ENCODE data around the gene MAML3. TPM values are rescaled to one million over a fixed set of nuclear protein-coding genes. Genes with fewer than 3 reads are reported as not detected.

Gene MAML3
- total RNA-seq, 1 donor from 2014 or later: 24.8 TPM

DNA sequence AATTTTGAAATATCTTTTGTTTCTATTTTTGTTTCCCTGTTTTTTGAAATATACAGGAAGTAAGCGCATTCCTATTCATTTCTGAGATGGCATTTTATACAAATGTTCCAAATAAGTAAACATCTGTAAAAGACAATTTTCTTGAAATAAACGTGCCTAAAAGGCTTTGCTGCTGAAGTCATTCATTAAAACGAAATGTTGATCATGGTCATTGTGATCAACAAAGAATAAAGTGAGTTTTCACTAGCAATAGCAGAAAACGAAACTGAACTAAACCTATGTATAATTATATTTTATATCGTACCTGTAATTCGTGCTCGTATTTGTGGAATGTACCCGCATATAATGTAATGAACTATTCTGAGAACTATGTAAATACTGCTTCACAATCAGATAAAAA lies 267.2 kb downstream of the MAML3 start:
- H3K4me1 Mint-ChIP-seq: peaks cover 27% of the 10 kb centered on the region
- H3K4me3 Mint-ChIP-seq: no peak overlapping the region
- peaks cover 22% of the 10 kb centered on the region for H3K36me3 Mint-ChIP-seq
- TF ChIP-seq, protein P1, sequence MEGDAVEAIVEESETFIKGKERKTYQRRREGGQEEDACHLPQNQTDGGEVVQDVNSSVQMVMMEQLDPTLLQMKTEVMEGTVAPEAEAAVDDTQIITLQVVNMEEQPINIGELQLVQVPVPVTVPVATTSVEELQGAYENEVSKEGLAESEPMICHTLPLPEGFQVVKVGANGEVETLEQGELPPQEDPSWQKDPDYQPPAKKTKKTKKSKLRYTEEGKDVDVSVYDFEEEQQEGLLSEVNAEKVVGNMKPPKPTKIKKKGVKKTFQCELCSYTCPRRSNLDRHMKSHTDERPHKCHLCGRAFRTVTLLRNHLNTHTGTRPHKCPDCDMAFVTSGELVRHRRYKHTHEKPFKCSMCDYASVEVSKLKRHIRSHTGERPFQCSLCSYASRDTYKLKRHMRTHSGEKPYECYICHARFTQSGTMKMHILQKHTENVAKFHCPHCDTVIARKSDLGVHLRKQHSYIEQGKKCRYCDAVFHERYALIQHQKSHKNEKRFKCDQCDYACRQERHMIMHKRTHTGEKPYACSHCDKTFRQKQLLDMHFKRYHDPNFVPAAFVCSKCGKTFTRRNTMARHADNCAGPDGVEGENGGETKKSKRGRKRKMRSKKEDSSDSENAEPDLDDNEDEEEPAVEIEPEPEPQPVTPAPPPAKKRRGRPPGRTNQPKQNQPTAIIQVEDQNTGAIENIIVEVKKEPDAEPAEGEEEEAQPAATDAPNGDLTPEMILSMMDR (IDR thresholded peaks at IDR 0.05; ENCODE audit: unreplicated experiment): no peak
- no peak overlapping the region for H3K27ac Mint-ChIP-seq
- no peaks in the 10 kb centered on the region for H3K27me3 Mint-ChIP-seq (ENCODE audit: low read depth)
- peaks cover 8% of the 10 kb centered on the region for H3K9me3 Mint-ChIP-seq
- no peak for DNase-seq (ENCODE audit: low spot score in 2 of 2, unreplicated experiment in 2 of 2)

GRCh38 chr4:139884438-139884837 lies 269.5 kb downstream of the MAML3 start:
- Mint-ChIP-seq H3K4me1 (peaks cover 24% of the 10 kb centered on the region), H3K27ac (no peak overlapping the region), H3K9me3 (peaks cover 8% of the 10 kb centered on the region), H3K36me3 (peaks cover 16% of the 10 kb centered on the region), H3K27me3 (ENCODE audit: low read depth) (no peaks in the 10 kb centered on the region), H3K4me3 (no peak overlapping the region)
- TF ChIP-seq, protein P1 (IDR thresholded peaks at IDR 0.05; ENCODE audit: unreplicated experiment): no peak
- DNase-seq (ENCODE audit: low spot score in 2 of 2, unreplicated experiment in 2 of 2): no peak

GRCh38 chr4:139880841-139881240 lies 273.1 kb downstream of the MAML3 start:
- DNase-seq (ENCODE audit: low spot score in 2 of 2, unreplicated experiment in 2 of 2): no peak
- Mint-ChIP-seq H3K36me3 (peaks cover 15% of the 10 kb centered on the region), H3K27ac (peak overlapping the region; percentile 49), H3K9me3 (peaks cover 8% of the 10 kb centered on the region), H3K27me3 (ENCODE audit: low read depth) (no peaks in the 10 kb centered on the region), H3K4me1 (peaks cover 9% of the 10 kb centered on the region), H3K4me3 (no peak overlapping the region)
- TF ChIP-seq, protein P1 (IDR thresholded peaks at IDR 0.05; ENCODE audit: unreplicated experiment): no peak

DNA sequence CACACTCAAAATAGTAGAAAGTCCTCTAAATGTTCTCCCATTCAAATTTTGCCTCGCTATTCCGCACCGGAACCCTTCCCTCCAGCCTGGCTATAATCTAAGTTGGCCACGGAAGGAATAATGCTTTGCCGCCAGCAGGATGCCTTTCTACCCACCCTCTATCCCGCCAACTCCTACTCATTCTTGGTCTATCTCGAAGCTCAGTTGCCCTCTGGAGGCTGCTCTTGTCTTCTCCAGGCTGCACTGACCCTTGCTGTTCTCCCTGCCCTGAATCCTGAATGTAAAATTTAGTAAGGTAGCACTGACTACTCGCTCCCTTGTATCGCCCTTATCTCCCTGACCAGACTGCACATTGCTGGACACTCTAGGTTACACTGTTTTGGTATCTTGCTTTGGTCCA lies 275.9 kb downstream of the MAML3 start:
- DNase-seq (ENCODE audit: low spot score in 2 of 2, unreplicated experiment in 2 of 2): no peak
- Mint-ChIP-seq H3K27ac (no peak overlapping the region), H3K9me3 (peaks cover 8% of the 10 kb centered on the region), H3K4me1 (peaks cover 9% of the 10 kb centered on the region), H3K27me3 (ENCODE audit: low read depth) (no peaks in the 10 kb centered on the region), H3K4me3 (no peak overlapping the region), H3K36me3 (peaks cover 12% of the 10 kb centered on the region)
- TF ChIP-seq, protein P1 (IDR thresholded peaks at IDR 0.05; ENCODE audit: unreplicated experiment): no peak

DNA sequence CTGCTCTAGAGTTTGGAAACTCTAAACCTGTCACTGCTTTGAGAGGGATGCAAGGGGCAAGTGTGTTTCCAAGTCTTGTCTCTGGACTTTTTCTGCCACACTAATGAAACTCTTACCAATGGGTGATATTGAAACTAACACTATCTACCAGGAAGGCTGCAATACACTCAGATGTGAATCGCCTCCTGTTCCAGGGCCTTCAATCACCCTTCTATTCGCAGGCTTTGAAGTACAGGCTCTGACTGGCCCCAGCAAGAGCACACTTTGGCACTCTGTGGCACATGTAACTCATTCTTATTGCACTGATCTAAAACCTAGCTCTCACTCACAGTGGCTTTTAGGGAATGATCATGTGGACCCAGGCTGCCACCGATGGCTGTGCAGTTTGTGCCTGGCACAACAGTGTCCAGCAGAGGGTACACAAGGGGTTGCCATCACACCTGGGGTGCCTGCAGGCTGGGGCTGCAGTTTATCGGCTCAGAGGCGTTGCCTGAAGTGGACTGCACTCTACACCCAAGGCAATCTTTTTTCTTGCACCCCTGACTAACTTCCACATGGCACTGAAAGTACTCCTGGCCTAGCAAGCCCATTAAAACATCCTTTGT lies 277.5 kb downstream of the MAML3 start:
- no peak for DNase-seq (ENCODE audit: low spot score in 2 of 2, unreplicated experiment in 2 of 2)
- H3K27ac Mint-ChIP-seq: no peak overlapping the region
- no peak overlapping the region for H3K4me3 Mint-ChIP-seq
- peaks cover 10% of the 10 kb centered on the region for H3K4me1 Mint-ChIP-seq
- H3K9me3 Mint-ChIP-seq: peaks cover 4% of the 10 kb centered on the region
- peaks cover 3% of the 10 kb centered on the region for H3K36me3 Mint-ChIP-seq
- TF ChIP-seq, protein P1 (IDR thresholded peaks at IDR 0.05; ENCODE audit: unreplicated experiment): no peak
- H3K27me3 Mint-ChIP-seq (ENCODE audit: low read depth): no peaks in the 10 kb centered on the region

Data from mesothelial cell of epicardium (in vitro differentiated cells).